Fibroblast of lung (primary cell): ENCODE measurements around the gene SORCS2. TPM values are rescaled to one million over a fixed set of nuclear protein-coding genes. Genes with fewer than 3 reads are reported as not detected.

Experiments
- DNase-seq, 2 donors: peaks; one replicate each; pipeline versions ENCODE4 v3.0.0 to v3.0.0-alpha.2; 2010; ENCODE audit warnings: low read depth in 2 of 2
- H2AFZ ChIP-seq: 2 replicates; pipeline ENCODE4 v1.5.1; 2012; ENCODE audit warnings: low read length, control low read depth, inconsistent platforms
- H3K27ac ChIP-seq: 2 replicates; pipeline ENCODE4 v1.5.1; 2011; ENCODE audit warnings: low read length, control low read depth; ENCODE audit not compliant: insufficient read depth
- H3K27me3 ChIP-seq: 2 replicates; pipeline ENCODE4 v1.5.1; 2011; ENCODE audit warnings: mild to moderate bottlenecking, low read length; ENCODE audit not compliant: control insufficient read depth, insufficient read depth
- H3K36me3 ChIP-seq: 2 replicates; pipeline ENCODE4 v1.5.1; 2011; ENCODE audit warnings: low read length; ENCODE audit not compliant: control insufficient read depth, insufficient read depth
- H3K4me1 ChIP-seq: 2 replicates; pipeline ENCODE4 v1.5.1; 2011; ENCODE audit warnings: low read length; ENCODE audit not compliant: control insufficient read depth, insufficient read depth; ENCODE audit errors: extremely low read depth
- H3K4me2 ChIP-seq: 2 replicates; pipeline ENCODE4 v1.5.1; 2011; ENCODE audit warnings: low read length, control low read depth; ENCODE audit not compliant: insufficient read depth; ENCODE audit errors: extremely low read depth
- H3K4me3 ChIP-seq, 4 experiments: fragments of 200-600 bp in 1 of 4; sonication (generic) in 1 of 4; replicated peaks in 1 of 4; 2 replicates each; pipeline ENCODE4 v1.5.1; 2011 to 2016; ENCODE audit warnings: low read length in 4 of 4, low read depth in 3 of 4, mild to moderate bottlenecking in 3 of 4, control low read depth in 2 of 4, inconsistent platforms in 1 of 4, mixed read lengths in 1 of 4; ENCODE audit not compliant: insufficient read depth in 1 of 4; ENCODE audit errors: control extremely low read depth in 1 of 4
- H3K79me2 ChIP-seq: 2 replicates; pipeline ENCODE4 v1.5.1; 2012; ENCODE audit warnings: mild to moderate bottlenecking, low read length, inconsistent platforms; ENCODE audit not compliant: control insufficient read depth, insufficient read depth
- H3K9ac ChIP-seq: 2 replicates; pipeline ENCODE4 v1.5.1; 2011; ENCODE audit warnings: mild to moderate bottlenecking, low read length, control low read depth; ENCODE audit not compliant: insufficient read depth
- H3K9me3 ChIP-seq: 2 replicates; pipeline ENCODE4 v1.5.1; 2012; ENCODE audit warnings: low read depth, low read length; ENCODE audit not compliant: control insufficient read depth, insufficient read depth
- H4K20me1 ChIP-seq: 2 replicates; pipeline ENCODE4 v1.5.1; 2011; ENCODE audit warnings: low read length; ENCODE audit not compliant: control insufficient read depth, insufficient read depth; ENCODE audit errors: extremely low read depth
- CTCF ChIP-seq, 2 donors: IDR thresholded peaks in 1 of 2; conservative IDR thresholded peaks in 1 of 2; 1 replicate in 1 of 2; 2 replicates in 1 of 2; pipeline ENCODE4 v1.5.1; 2011 to 2012; ENCODE audit warnings: low read length in 2 of 2, control low read depth in 1 of 2, inconsistent platforms in 1 of 2, low read depth in 1 of 2, mild to moderate bottlenecking in 1 of 2
- EZH2 ChIP-seq: IDR thresholded peaks from 2 replicates; pipeline ENCODE4 v1.5.1; 2012; ENCODE audit warnings: low read length, control low read depth, mild to moderate bottlenecking; ENCODE audit errors: missing control alignments
- polyA plus RNA-seq, 2 donors: library from polyadenylated mRNA; depleted of rRNA in 1 of 2; stranded (reverse) in 1 of 2; unstranded in 1 of 2; fragments of >200 nt; gene quantifications; 2 replicates each; pipeline ENCODE4 v1.2.1, GENCODE V29; 2011 to 2012; ENCODE audit warnings: missing spikeins in 1 of 2
- total RNA-seq: library from RNA; depleted of rRNA; stranded (reverse); fragments of >200 nt; gene quantifications from 2 replicates; pipeline ENCODE4 v1.2.1, GENCODE V29; 2014

Gene SORCS2
- total and polyA plus RNA-seq, 2 donors (not counting 1 experiment from before 2014, with no cell fraction given), result 0.17 to 0.41 TPM

- TF ChIP-seq EZH2 (no peak), CTCF (conservative IDR thresholded peaks at IDR 0.05 in 1 of 2, IDR thresholded peaks at IDR 0.05 in 1 of 2; ENCODE audit: low read depth in 1 of 2, low read length in 2 of 2) (no peak)
- H3K27me3 ChIP-seq, result no peaks in the 10 kb centered on the region
- no peak for DNase-seq
- no peaks in the 10 kb centered on the region for H3K9me3 ChIP-seq
- no peak overlapping the region for H3K9ac ChIP-seq
- no peak overlapping the region for H2AFZ ChIP-seq
- no peak overlapping the region for H3K4me2 ChIP-seq
- no peak overlapping the region for H3K27ac ChIP-seq
- H4K20me1 ChIP-seq, result no peaks in the 10 kb centered on the region
- no peaks in the 10 kb centered on the region for H3K4me1 ChIP-seq
- peaks cover 11% of the 10 kb centered on the region for H3K36me3 ChIP-seq
- H3K4me3 ChIP-seq, result no peak overlapping the region
- H3K79me2 ChIP-seq, result no peaks in the 10 kb centered on the region
Observed at GRCh38 chr4:7759635-7760034, 567.3 kb downstream of the SORCS2 start.

GRCh38 chr4:7760228-7760627 is 567.9 kb downstream of the SORCS2 start:
- H2AFZ ChIP-seq, result no peak overlapping the region
- H4K20me1 ChIP-seq, result peaks cover under 1% of the 10 kb centered on the region
- no peaks in the 10 kb centered on the region for H3K79me2 ChIP-seq
- H3K36me3 ChIP-seq, result peaks cover 11% of the 10 kb centered on the region
- H3K9me3 ChIP-seq, result no peaks in the 10 kb centered on the region
- no peak overlapping the region for H3K4me3 ChIP-seq
- H3K4me1 ChIP-seq, result no peaks in the 10 kb centered on the region
- H3K27me3 ChIP-seq, result no peaks in the 10 kb centered on the region
- TF ChIP-seq EZH2 (no peak), CTCF (conservative IDR thresholded peaks at IDR 0.05 in 1 of 2, IDR thresholded peaks at IDR 0.05 in 1 of 2; ENCODE audit: low read depth in 1 of 2, low read length in 2 of 2) (no peak)
- DNase-seq, result no peak
- H3K27ac ChIP-seq, result no peak overlapping the region
- H3K4me2 ChIP-seq, result no peak overlapping the region
- no peak overlapping the region for H3K9ac ChIP-seq

- Histone ChIP-seq H3K4me3 (no peak overlapping the region), H3K27me3 (no peaks in the 10 kb centered on the region), H3K9ac (no peak overlapping the region), H3K4me2 (no peak overlapping the region), H2AFZ (no peak overlapping the region), H3K79me2 (no peaks in the 10 kb centered on the region), H3K27ac (no peak overlapping the region), H4K20me1 (peaks cover 2% of the 10 kb centered on the region), H3K36me3 (peaks cover 11% of the 10 kb centered on the region), H3K9me3 (no peaks in the 10 kb centered on the region), H3K4me1 (no peaks in the 10 kb centered on the region)
- TF ChIP-seq CTCF (conservative IDR thresholded peaks at IDR 0.05 in 1 of 2, IDR thresholded peaks at IDR 0.05 in 1 of 2; ENCODE audit: low read depth in 1 of 2, low read length in 2 of 2) (no peak), EZH2 (no peak)
- DNase-seq, result no peak
Observed at GRCh38 chr4:7760706-7761105, 568.4 kb downstream of the SORCS2 start.
